Measurements from ENCODE around the gene MRTFA.
"Not testable (repeated sequence)": the region's sequence is repeated elsewhere in the genome, so short reads cannot be mapped to it uniquely, and the experiment has no call there.

Gene MRTFA

GRCh38 chr22:40602231-40602630 lies 34.3 kb downstream of the MRTFA start:
- Histone ChIP-seq H3K4me3 (ENCODE audit: low read length) (no peak overlapping the region), H3K27me3 (ENCODE audit: control insufficient read depth, insufficient read depth, low read length) (no peaks in the 10 kb centered on the region), H3K9ac (ENCODE audit: low read length) (no peak overlapping the region), H3K36me3 (ENCODE audit: control insufficient read depth, insufficient read depth, low read length) (no peaks in the 10 kb centered on the region), H3K9me3 (ENCODE audit: control insufficient read depth, low read length) (no peaks in the 10 kb centered on the region), H3K4me1 (ENCODE audit: control insufficient read depth, insufficient read depth, low read length) (peaks cover 32% of the 10 kb centered on the region)

DNA sequence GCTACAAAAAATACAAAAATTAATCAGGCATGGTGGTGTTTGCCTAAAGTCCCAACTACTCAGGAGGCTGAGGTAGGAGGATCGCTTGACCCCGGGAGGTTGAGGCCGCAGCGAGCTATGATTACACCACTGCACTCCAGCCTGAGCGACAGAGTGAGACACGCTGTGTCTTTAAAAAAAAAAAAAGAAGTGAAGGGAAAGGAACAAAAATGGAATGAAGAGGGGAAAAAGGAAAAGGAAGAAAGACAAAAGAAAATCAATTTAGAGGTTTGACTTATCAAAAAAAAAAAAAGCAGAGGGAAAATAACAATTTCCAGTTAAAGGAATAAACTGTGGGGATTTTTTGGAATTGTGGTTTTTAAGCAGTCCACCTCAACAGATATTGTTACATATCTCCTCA lies 36.8 kb downstream of the MRTFA start:
- Histone ChIP-seq H3K36me3 (ENCODE audit: control insufficient read depth, insufficient read depth, low read length) (no peaks in the 10 kb centered on the region), H3K4me1 (ENCODE audit: control insufficient read depth, insufficient read depth, low read length) (peaks cover 19% of the 10 kb centered on the region), H3K9ac (ENCODE audit: low read length) (no peak overlapping the region), H3K9me3 (ENCODE audit: control insufficient read depth, low read length) (no peaks in the 10 kb centered on the region), H3K27me3 (ENCODE audit: control insufficient read depth, insufficient read depth, low read length) (no peaks in the 10 kb centered on the region), H3K4me3 (ENCODE audit: low read length) (no peak overlapping the region)

DNA sequence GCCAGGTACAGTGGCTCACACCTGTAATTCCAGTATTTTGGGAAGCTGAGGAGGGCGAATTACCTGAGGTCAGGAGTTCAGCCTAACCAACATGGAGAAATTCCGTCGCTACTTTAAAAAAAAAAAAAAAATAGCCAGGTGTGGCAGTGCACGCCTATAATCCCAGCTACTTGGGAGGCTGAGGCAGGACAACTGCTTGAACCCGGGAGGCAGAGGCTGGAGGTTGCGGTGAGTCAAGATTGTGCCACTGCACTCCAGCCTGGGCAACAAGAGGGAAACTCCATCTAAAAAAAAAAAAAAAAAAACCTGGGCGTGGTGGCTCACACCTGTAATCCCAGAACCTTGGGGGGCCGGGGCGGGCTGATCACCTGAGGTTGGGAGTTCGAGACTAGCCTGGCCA lies 37.8 kb downstream of the MRTFA start:
- H3K4me3 ChIP-seq (ENCODE audit: low read length); H3K9ac ChIP-seq (ENCODE audit: low read length); H3K27me3 ChIP-seq (ENCODE audit: control insufficient read depth, insufficient read depth, low read length); H3K36me3 ChIP-seq (ENCODE audit: control insufficient read depth, insufficient read depth, low read length); H3K9me3 ChIP-seq (ENCODE audit: control insufficient read depth, low read length): not testable (repeated sequence)
- H3K4me1 ChIP-seq (ENCODE audit: control insufficient read depth, insufficient read depth, low read length): peaks cover 14% of the 10 kb centered on the region

- Histone ChIP-seq H3K9me3 (ENCODE audit: control insufficient read depth, low read length) (no peaks in the 10 kb centered on the region), H3K36me3 (ENCODE audit: control insufficient read depth, insufficient read depth, low read length) (no peaks in the 10 kb centered on the region), H3K4me3 (ENCODE audit: low read length) (no peak overlapping the region), H3K4me1 (ENCODE audit: control insufficient read depth, insufficient read depth, low read length) (peaks cover 15% of the 10 kb centered on the region), H3K9ac (ENCODE audit: low read length) (no peak overlapping the region), H3K27me3 (ENCODE audit: control insufficient read depth, insufficient read depth, low read length) (no peaks in the 10 kb centered on the region)
These were observed 38.7 kb downstream of the MRTFA start for GRCh38 chr22:40597526-40598430.

GRCh38 chr22:40595497-40596234 lies 40.9 kb downstream of the MRTFA start:
- Histone ChIP-seq H3K36me3 (ENCODE audit: control insufficient read depth, insufficient read depth, low read length) (no peaks in the 10 kb centered on the region), H3K9me3 (ENCODE audit: control insufficient read depth, low read length) (no peaks in the 10 kb centered on the region), H3K4me3 (ENCODE audit: low read length) (no peak overlapping the region), H3K9ac (ENCODE audit: low read length) (no peak overlapping the region), H3K27me3 (ENCODE audit: control insufficient read depth, insufficient read depth, low read length) (no peaks in the 10 kb centered on the region), H3K4me1 (ENCODE audit: control insufficient read depth, insufficient read depth, low read length) (peaks cover 19% of the 10 kb centered on the region)

GRCh38 chr22:40594924-40595323 lies 41.6 kb downstream of the MRTFA start:
- Histone ChIP-seq H3K27me3 (ENCODE audit: control insufficient read depth, insufficient read depth, low read length) (no peaks in the 10 kb centered on the region), H3K4me1 (ENCODE audit: control insufficient read depth, insufficient read depth, low read length) (peaks cover 19% of the 10 kb centered on the region), H3K4me3 (ENCODE audit: low read length) (no peak overlapping the region), H3K9me3 (ENCODE audit: control insufficient read depth, low read length) (no peaks in the 10 kb centered on the region), H3K36me3 (ENCODE audit: control insufficient read depth, insufficient read depth, low read length) (no peaks in the 10 kb centered on the region), H3K9ac (ENCODE audit: low read length) (no peak overlapping the region)

DNA sequence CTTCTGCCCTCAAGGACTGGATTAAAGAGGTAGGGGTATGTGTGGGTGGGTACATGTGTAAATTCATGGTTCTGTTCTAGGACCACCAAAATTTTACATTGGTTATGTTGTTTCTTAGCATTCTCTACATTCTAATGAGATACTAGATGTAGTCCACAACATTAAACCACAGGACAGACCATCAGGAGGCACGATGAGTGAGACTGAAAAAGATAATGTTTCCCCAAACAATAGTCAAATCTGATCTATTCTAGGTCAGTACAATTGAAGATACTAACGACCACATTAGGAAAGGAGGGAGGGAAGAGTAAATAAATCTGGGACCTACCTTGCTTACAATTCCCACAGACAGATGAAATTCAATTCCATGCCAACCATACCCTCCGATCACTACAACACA lies 42.2 kb downstream of the MRTFA start:
- Histone ChIP-seq H3K4me3 (ENCODE audit: low read length) (no peak overlapping the region), H3K27me3 (ENCODE audit: control insufficient read depth, insufficient read depth, low read length) (no peaks in the 10 kb centered on the region), H3K9me3 (ENCODE audit: control insufficient read depth, low read length) (no peaks in the 10 kb centered on the region), H3K36me3 (ENCODE audit: control insufficient read depth, insufficient read depth, low read length) (no peaks in the 10 kb centered on the region), H3K9ac (ENCODE audit: low read length) (no peak overlapping the region), H3K4me1 (ENCODE audit: control insufficient read depth, insufficient read depth, low read length) (peaks cover 19% of the 10 kb centered on the region)

DNA sequence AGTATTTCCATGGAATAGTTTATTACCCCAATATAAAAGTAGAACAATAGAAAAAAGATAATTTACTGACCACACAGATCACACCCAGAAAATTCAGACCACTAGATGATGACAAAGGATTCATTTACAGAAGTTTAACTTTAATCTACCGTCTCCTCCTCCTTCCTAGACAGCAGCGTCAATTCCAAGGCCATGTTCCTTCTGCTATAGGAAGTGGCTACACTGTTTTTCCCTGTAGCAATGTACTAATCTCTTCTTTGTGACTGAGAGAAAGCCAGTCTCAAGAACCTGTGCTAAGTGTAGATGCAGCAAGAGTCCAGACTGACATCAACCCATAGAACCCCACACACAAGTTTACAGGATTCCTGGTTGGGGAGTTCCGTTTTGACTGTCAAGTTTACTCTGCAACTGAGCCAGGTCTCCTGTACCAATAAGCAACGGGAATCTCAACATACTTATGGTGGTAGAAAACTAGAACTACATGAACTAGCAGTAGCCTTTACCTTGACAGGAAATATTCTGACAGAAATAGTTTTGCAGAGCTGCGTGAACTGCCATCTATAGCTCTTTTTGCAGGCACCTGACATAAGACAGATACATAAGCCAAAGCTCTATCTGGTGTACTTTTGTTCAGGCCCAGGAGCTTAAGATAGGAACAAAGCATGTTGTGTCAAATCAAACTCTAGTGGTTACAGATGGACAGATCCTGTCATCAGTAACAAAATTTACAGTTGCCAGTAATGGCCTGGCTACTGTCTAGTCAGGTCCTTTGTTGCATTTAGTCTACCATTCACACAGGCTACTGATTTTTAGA lies 42.9 kb downstream of the MRTFA start:
- no peaks in the 10 kb centered on the region for H3K9me3 ChIP-seq (ENCODE audit: control insufficient read depth, low read length)
- peaks cover 19% of the 10 kb centered on the region for H3K4me1 ChIP-seq (ENCODE audit: control insufficient read depth, insufficient read depth, low read length)
- no peak overlapping the region for H3K4me3 ChIP-seq (ENCODE audit: low read length)
- no peak overlapping the region for H3K9ac ChIP-seq (ENCODE audit: low read length)
- H3K27me3 ChIP-seq (ENCODE audit: control insufficient read depth, insufficient read depth, low read length): no peaks in the 10 kb centered on the region
- H3K36me3 ChIP-seq (ENCODE audit: control insufficient read depth, insufficient read depth, low read length): no peaks in the 10 kb centered on the region

GRCh38 chr22:40592352-40593113 lies 44.0 kb downstream of the MRTFA start:
- Histone ChIP-seq H3K27me3 (ENCODE audit: control insufficient read depth, insufficient read depth, low read length) (no peaks in the 10 kb centered on the region), H3K9me3 (ENCODE audit: control insufficient read depth, low read length) (no peaks in the 10 kb centered on the region), H3K9ac (ENCODE audit: low read length) (no peak overlapping the region), H3K4me3 (ENCODE audit: low read length) (no peak overlapping the region), H3K36me3 (ENCODE audit: control insufficient read depth, insufficient read depth, low read length) (no peaks in the 10 kb centered on the region), H3K4me1 (ENCODE audit: control insufficient read depth, insufficient read depth, low read length) (peaks cover 16% of the 10 kb centered on the region)

GRCh38 chr22:40588726-40589125 lies 47.8 kb downstream of the MRTFA start:
- Histone ChIP-seq H3K4me3 (ENCODE audit: low read length) (no peak overlapping the region), H3K4me1 (ENCODE audit: control insufficient read depth, insufficient read depth, low read length) (peaks cover 11% of the 10 kb centered on the region), H3K9me3 (ENCODE audit: control insufficient read depth, low read length) (no peaks in the 10 kb centered on the region), H3K27me3 (ENCODE audit: control insufficient read depth, insufficient read depth, low read length) (no peaks in the 10 kb centered on the region), H3K36me3 (ENCODE audit: control insufficient read depth, insufficient read depth, low read length) (no peaks in the 10 kb centered on the region), H3K9ac (ENCODE audit: low read length) (no peak overlapping the region)

DNA sequence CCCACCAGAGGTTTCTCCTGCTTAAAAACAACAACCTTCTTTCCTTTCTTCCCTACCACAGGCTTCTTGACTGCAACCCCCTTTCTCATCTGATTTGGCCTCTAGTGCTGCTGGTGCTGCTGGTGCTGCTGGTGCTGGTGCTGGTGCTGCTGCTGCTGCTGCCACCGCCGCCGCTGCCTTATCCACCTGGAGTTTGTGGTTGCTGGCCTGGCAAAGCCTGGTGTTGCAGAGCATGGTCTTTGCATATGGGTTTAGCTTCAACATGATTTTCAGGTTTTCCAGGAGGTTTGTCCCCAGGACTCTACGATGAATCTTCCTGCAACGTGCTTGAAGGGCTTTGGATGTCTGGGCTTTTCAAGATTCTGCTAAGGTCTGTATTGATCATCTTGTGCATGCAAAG lies 49.7 kb downstream of the MRTFA start:
- Histone ChIP-seq H3K27me3 (ENCODE audit: control insufficient read depth, insufficient read depth, low read length) (no peaks in the 10 kb centered on the region), H3K4me3 (ENCODE audit: low read length) (no peak overlapping the region), H3K36me3 (ENCODE audit: control insufficient read depth, insufficient read depth, low read length) (no peaks in the 10 kb centered on the region), H3K9ac (ENCODE audit: low read length) (no peak overlapping the region), H3K9me3 (ENCODE audit: control insufficient read depth, low read length) (no peaks in the 10 kb centered on the region), H3K4me1 (ENCODE audit: control insufficient read depth, insufficient read depth, low read length) (peaks cover 6% of the 10 kb centered on the region)

Measured in mucosa of stomach (tissue), 1 donor.